IMR-90 (cell line): ENCODE data around the gene NDUFB10. TPM values are rescaled to one million over a fixed set of nuclear protein-coding genes. Genes with fewer than 3 reads are reported as not detected.

Experiments
- microRNA-seq, 2 experiments: library from miRNA; stranded (forward) in 1 of 2; unstranded in 1 of 2; fragments of 10-50 nt in 1 of 2; fragments of <30 nt in 1 of 2; gene quantifications in 1 of 2; microRNA quantifications in 1 of 2; one replicate each; pipeline versions ENCODE3 to v1.1.0; 2013 to 2020; ENCODE audit not compliant: insufficient read depth in 1 of 2, insufficient read length in 1 of 2, unreplicated experiment in 1 of 2
- polyA plus RNA-seq, 3 experiments: library from polyadenylated mRNA; depleted of rRNA; stranded (reverse); fragments of >200 nt; gene quantifications; 2 replicates each; pipeline ENCODE4 v1.2.3, GENCODE V29; 2012; ENCODE audit warnings: low replicate concordance in 1 of 3
- small RNA-seq, 5 experiments: library from RNA; depleted of rRNA; stranded (forward); fragments of <200 nt; gene quantifications; one replicate each; pipeline ENCODE3, GENCODE V24; 2012
- total RNA-seq: library from RNA; depleted of rRNA; stranded (reverse); fragments of >200 nt; gene quantifications from 2 replicates; pipeline ENCODE4 v1.2.3, GENCODE V29; 2012; rRNA removed

Gene NDUFB10
- total and polyA plus RNA-seq, 2 of the 4 experiments (the other 2 are of a cell fraction), result 189 to 220 TPM

Small RNA genes within 50 kb of the gene (microRNA-seq; reads per million reads assigned to microRNA genes)
- not detected for gene AC005363.2 (ENCODE audit: insufficient read depth, insufficient read length)
- not detected for gene SNORA10 (ENCODE audit: insufficient read depth, insufficient read length)
- not detected for gene SNORA64 (ENCODE audit: insufficient read depth, insufficient read length)

Small RNA genes within 50 kb of the gene (small RNA-seq; reads per million reads assigned to genes)
- gene AC005363.2, result 0 to 0.41 (median 0) reads per million in 5 experiments
- 0 reads per million in 5 experiments for gene SNORA10
- gene SNORA64, result 0 reads per million in 5 experiments

Other genes with a start within 250 kb of the NDUFB10 start
- gene NME3, start 188.0 kb upstream of the NDUFB10 start, total RNA-seq, result 12.7 and 15.3 TPM in 2 replicates
- 41.2 and 61.6 TPM in 2 replicates for gene NME3, start 188.0 kb upstream of the NDUFB10 start, polyA plus RNA-seq (2012; rRNA removed)
- gene EME2, start 186.7 kb upstream of the NDUFB10 start, total RNA-seq, result 1.3 and 1.4 TPM in 2 replicates
- gene EME2, start 186.7 kb upstream of the NDUFB10 start, polyA plus RNA-seq (2012; rRNA removed), result 9.6 and 11.1 TPM in 2 replicates
- 68.5 and 73.3 TPM in 2 replicates for gene MRPS34, start 186.4 kb upstream of the NDUFB10 start, total RNA-seq
- 80.4 and 87.2 TPM in 2 replicates for gene MRPS34, start 186.4 kb upstream of the NDUFB10 start, polyA plus RNA-seq (2012; rRNA removed)
- 9.1 and 10.6 TPM in 2 replicates for gene SPSB3, start 177.0 kb upstream of the NDUFB10 start, total RNA-seq
- gene SPSB3, start 177.0 kb upstream of the NDUFB10 start, polyA plus RNA-seq (2012; rRNA removed), result 30.8 and 34.0 TPM in 2 replicates
- gene NUBP2, start 176.6 kb upstream of the NDUFB10 start, total RNA-seq, result 51.1 and 131 TPM in 2 replicates
- gene NUBP2, start 176.6 kb upstream of the NDUFB10 start, polyA plus RNA-seq (2012; rRNA removed), result 62.6 and 75.9 TPM in 2 replicates
- not detected in 2 replicates for gene IGFALS, start 165.8 kb upstream of the NDUFB10 start, total RNA-seq
- gene IGFALS, start 165.8 kb upstream of the NDUFB10 start, polyA plus RNA-seq (2012; rRNA removed), result not detected in 2 replicates
- gene HAGH, start 132.7 kb upstream of the NDUFB10 start, total RNA-seq, result 30.8 and 35.6 TPM in 2 replicates
- gene HAGH, start 132.7 kb upstream of the NDUFB10 start, polyA plus RNA-seq (2012; rRNA removed), result 52.2 and 58.6 TPM in 2 replicates
- gene FAHD1, start 132.3 kb upstream of the NDUFB10 start, total RNA-seq, result 85.8 and 85.9 TPM in 2 replicates
- gene FAHD1, start 132.3 kb upstream of the NDUFB10 start, polyA plus RNA-seq (2012; rRNA removed), result 65.3 and 81.8 TPM in 2 replicates
- gene MEIOB, start 87.4 kb upstream of the NDUFB10 start, total RNA-seq, result under 0.01 TPM in 1 of 2 replicates, not detected in the other
- 0.14 TPM in 1 of 2 replicates, not detected in the other for gene MEIOB, start 87.4 kb upstream of the NDUFB10 start, polyA plus RNA-seq (2012; rRNA removed)
- not detected in 2 replicates for gene HS3ST6, start 41.1 kb upstream of the NDUFB10 start, total RNA-seq
- not detected in 2 replicates for gene HS3ST6, start 41.1 kb upstream of the NDUFB10 start, polyA plus RNA-seq (2012; rRNA removed)
- gene MSRB1, start 16.3 kb upstream of the NDUFB10 start, total RNA-seq, result 11.9 and 17.0 TPM in 2 replicates
- 32.3 and 35.1 TPM in 2 replicates for gene MSRB1, start 16.3 kb upstream of the NDUFB10 start, polyA plus RNA-seq (2012; rRNA removed)
- gene RPL3L, start 4.8 kb upstream of the NDUFB10 start, total RNA-seq, result not detected in 2 replicates
- not detected in 2 replicates for gene RPL3L, start 4.8 kb upstream of the NDUFB10 start, polyA plus RNA-seq (2012; rRNA removed)
- gene RPS2, start 5.3 kb downstream of the NDUFB10 start, total RNA-seq, result 2,703 and 2,852 TPM in 2 replicates
- 6,941 and 7,712 TPM in 2 replicates for gene RPS2, start 5.3 kb downstream of the NDUFB10 start, polyA plus RNA-seq (2012; rRNA removed)
- gene RNF151, start 7.3 kb downstream of the NDUFB10 start, total RNA-seq, result not detected in 2 replicates
- not detected in 2 replicates for gene RNF151, start 7.3 kb downstream of the NDUFB10 start, polyA plus RNA-seq (2012; rRNA removed)
- gene TBL3, start 12.5 kb downstream of the NDUFB10 start, total RNA-seq, result 38.5 and 40.3 TPM in 2 replicates
- gene TBL3, start 12.5 kb downstream of the NDUFB10 start, polyA plus RNA-seq (2012; rRNA removed), result 60.8 and 61.5 TPM in 2 replicates
- gene NOXO1, start 21.9 kb downstream of the NDUFB10 start, total RNA-seq, result not detected in 2 replicates
- gene NOXO1, start 21.9 kb downstream of the NDUFB10 start, polyA plus RNA-seq (2012; rRNA removed), result 0.32 and 0.56 TPM in 2 replicates
- gene GFER, start 24.7 kb downstream of the NDUFB10 start, total RNA-seq, result 6.8 and 8.6 TPM in 2 replicates
- 19.8 and 28.0 TPM in 2 replicates for gene GFER, start 24.7 kb downstream of the NDUFB10 start, polyA plus RNA-seq (2012; rRNA removed)
- gene SYNGR3, start 30.4 kb downstream of the NDUFB10 start, total RNA-seq, result 1.8 and 1.9 TPM in 2 replicates
- gene SYNGR3, start 30.4 kb downstream of the NDUFB10 start, polyA plus RNA-seq (2012; rRNA removed), result 5.8 and 6.6 TPM in 2 replicates
- gene ZNF598, start 50.3 kb downstream of the NDUFB10 start, total RNA-seq, result 3.4 and 4.4 TPM in 2 replicates
- 36.4 and 40.6 TPM in 2 replicates for gene ZNF598, start 50.3 kb downstream of the NDUFB10 start, polyA plus RNA-seq (2012; rRNA removed)
- gene NPW, start 60.2 kb downstream of the NDUFB10 start, total RNA-seq, result 0.18 TPM in 1 of 2 replicates, not detected in the other
- 2.0 and 3.7 TPM in 2 replicates for gene NPW, start 60.2 kb downstream of the NDUFB10 start, polyA plus RNA-seq (2012; rRNA removed)
- gene NHERF2, start 67.4 kb downstream of the NDUFB10 start, total RNA-seq, result 18.6 and 20.8 TPM in 2 replicates
- gene NHERF2, start 67.4 kb downstream of the NDUFB10 start, polyA plus RNA-seq (2012; rRNA removed), result 77.8 and 96.6 TPM in 2 replicates
- gene NTHL1, start 88.3 kb downstream of the NDUFB10 start, total RNA-seq, result 22.8 and 28.1 TPM in 2 replicates
- 28.0 and 33.3 TPM in 2 replicates for gene NTHL1, start 88.3 kb downstream of the NDUFB10 start, polyA plus RNA-seq (2012; rRNA removed)
- gene TSC2, start 88.4 kb downstream of the NDUFB10 start, total RNA-seq, result 22.8 and 31.4 TPM in 2 replicates
- 88.6 and 95.9 TPM in 2 replicates for gene TSC2, start 88.4 kb downstream of the NDUFB10 start, polyA plus RNA-seq (2012; rRNA removed)
- gene PKD1, start 176.4 kb downstream of the NDUFB10 start, total RNA-seq, result 7.9 and 15.6 TPM in 2 replicates
- 97.3 and 118 TPM in 2 replicates for gene PKD1, start 176.4 kb downstream of the NDUFB10 start, polyA plus RNA-seq (2012; rRNA removed)
- gene RAB26, start 189.1 kb downstream of the NDUFB10 start, total RNA-seq, result 1.1 TPM in 2 replicates
- 4.5 and 4.8 TPM in 2 replicates for gene RAB26, start 189.1 kb downstream of the NDUFB10 start, polyA plus RNA-seq (2012; rRNA removed)
- 26.4 and 29.6 TPM in 2 replicates for gene TRAF7, start 196.2 kb downstream of the NDUFB10 start, total RNA-seq
- 52.6 and 55.1 TPM in 2 replicates for gene TRAF7, start 196.2 kb downstream of the NDUFB10 start, polyA plus RNA-seq (2012; rRNA removed)
- gene CASKIN1, start 237.1 kb downstream of the NDUFB10 start, total RNA-seq, result not detected in 2 replicates
- 0.05 and 0.06 TPM in 2 replicates for gene CASKIN1, start 237.1 kb downstream of the NDUFB10 start, polyA plus RNA-seq (2012; rRNA removed)
- 34.4 and 50.3 TPM in 2 replicates for gene MLST8, start 245.9 kb downstream of the NDUFB10 start, total RNA-seq
- 93.7 and 94.1 TPM in 2 replicates for gene MLST8, start 245.9 kb downstream of the NDUFB10 start, polyA plus RNA-seq (2012; rRNA removed)